Liver (tissue), 2 donors: ENCODE data around the gene DIS3L2.

ENCODE experiments used
- CTCF ChIP-seq: fragments of 150-350 bp; IDR thresholded peaks from 2 replicates; pipeline ENCODE4 v1.5.1; 2017; ENCODE audit warnings: improper control_type of control experiment, low read depth, low read length; ENCODE audit not compliant: missing input control
- MAX ChIP-seq: IDR thresholded peaks from 2 replicates; pipeline ENCODE4 v1.6.1; 2016; ENCODE audit warnings: antibody characterized with exemption
- YY1 ChIP-seq: IDR thresholded peaks from 2 replicates; pipeline ENCODE4 v1.6.1; 2016; ENCODE audit warnings: antibody characterized with exemption, mild to moderate bottlenecking
- donor health status: healthy.

- TF ChIP-seq CTCF (no peak), MAX (no peak), YY1 (no peak)
Observed at GRCh38 chr2:232287316-232287715, 325.8 kb downstream of the DIS3L2 start.
